GM08714 (cell line): ENCODE data around the gene MAN2C1.

Experiments used
- H3K4me3 ChIP-seq: fragments of 200-500 bp; sonication (Bioruptor generic); 2 replicates; pipeline ENCODE4 v1.5.1; 2014; ENCODE audit warnings: mild to moderate bottlenecking, low read length, inconsistent platforms
- ZNF274 ChIP-seq: IDR thresholded peaks from 2 replicates; pipeline ENCODE4 v1.6.1; 2012; ENCODE audit warnings: mild to moderate bottlenecking, low read depth, low read length

MAN2C1 gene

GRCh38 chr15:75367006-75367405, 1.4 kb downstream of the MAN2C1 start:
- TF ChIP-seq ZNF274: no peak
- H3K4me3 ChIP-seq: no peak overlapping the region

- no peak overlapping the region for H3K4me3 ChIP-seq
- TF ChIP-seq ZNF274: no peak
Measured at GRCh38 chr15:75366163-75366562, 2.2 kb downstream of the MAN2C1 start.

GRCh38 chr15:75364881-75365280, 3.5 kb downstream of the MAN2C1 start:
- no peak overlapping the region for H3K4me3 ChIP-seq
- no peak for TF ChIP-seq ZNF274

- no peak overlapping the region for H3K4me3 ChIP-seq
- no peak for TF ChIP-seq ZNF274
Measured at GRCh38 chr15:75363786-75364185, 4.6 kb downstream of the MAN2C1 start.

GRCh38 chr15:75362642-75363249, 5.7 kb downstream of the MAN2C1 start:
- no peak overlapping the region for H3K4me3 ChIP-seq
- no peak for TF ChIP-seq ZNF274

- H3K4me3 ChIP-seq: no peak overlapping the region
- no peak for TF ChIP-seq ZNF274
Measured at GRCh38 chr15:75361989-75362641, 6.3 kb downstream of the MAN2C1 start.

- H3K4me3 ChIP-seq: no peak overlapping the region
- no peak for TF ChIP-seq ZNF274
Measured at GRCh38 chr15:75361361-75361988, 6.9 kb downstream of the MAN2C1 start.

- H3K4me3 ChIP-seq: no peak overlapping the region
- TF ChIP-seq ZNF274: no peak
Measured at GRCh38 chr15:75360856-75361255, 7.6 kb downstream of the MAN2C1 start.

- no peak overlapping the region for H3K4me3 ChIP-seq
- no peak for TF ChIP-seq ZNF274
Measured at GRCh38 chr15:75360391-75360790, 8.0 kb downstream of the MAN2C1 start.

- TF ChIP-seq ZNF274: no peak
- H3K4me3 ChIP-seq: no peak overlapping the region
Measured at GRCh38 chr15:75359537-75360250, 8.7 kb downstream of the MAN2C1 start.

- H3K4me3 ChIP-seq: no peak overlapping the region
- no peak for TF ChIP-seq ZNF274
Measured at GRCh38 chr15:75358771-75359536, 9.5 kb downstream of the MAN2C1 start.

- H3K4me3 ChIP-seq: no peak overlapping the region
- TF ChIP-seq ZNF274: no peak
Measured at GRCh38 chr15:75357976-75358673, 10.3 kb downstream of the MAN2C1 start.

- no peak overlapping the region for H3K4me3 ChIP-seq
- TF ChIP-seq ZNF274: no peak
Measured at GRCh38 chr15:75356517-75356916, 11.9 kb downstream of the MAN2C1 start.
